Pancreas (tissue), 10 donors: ENCODE data around the gene JUN. TPM values are rescaled to one million over a fixed set of nuclear protein-coding genes. Genes with fewer than 3 reads are reported as not detected.
A peak's percentile ranks its signal among the peaks of the same experiment; 100 is the strongest.

Experiments
- ATAC-seq, 4 donors: fragments of 200-7000 bp; cut with Tn5 transposase; one replicate each; pipeline versions ENCODE4 v1.8.0 to v1.9.1; 2020; ENCODE audit warnings: mild to moderate bottlenecking in 4 of 4, moderate library complexity in 4 of 4
- DNase-seq, 6 donors: peaks; one replicate each; pipeline ENCODE4 v3.0.0-alpha.2; 2020
- FAIRE-seq: peaks from 2 replicates; lab custom pipeline; 2012; peaks lifted over from hg19 to GRCh38; lab: Jason Lieb, UNC
- H3K27ac ChIP-seq, 4 donors: fragments of 200-600 bp; sonication (generic); 1 replicate in 3 of 4; 2 replicates in 1 of 4; pipeline versions ENCODE4 v1.5.0 to v1.8.0; 2020
- H3K27me3 ChIP-seq, 4 donors: fragments of 200-600 bp; one replicate each; pipeline ENCODE4 v1.8.0; 2021
- H3K36me3 ChIP-seq, 3 donors: fragments of 200-600 bp; sonication (generic) in 1 of 3; one replicate each; pipeline versions ENCODE4 v1.5.0 to v1.8.0; 2020 to 2021
- H3K4me1 ChIP-seq, 3 donors: fragments of 200-600 bp; one replicate each; pipeline ENCODE4 v1.8.0; 2021
- H3K4me3 ChIP-seq, 4 donors: fragments of 200-600 bp; sonication (generic) in 2 of 4; one replicate each; pipeline versions ENCODE4 v1.5.0 to v1.8.0; 2020 to 2021
- H3K9me3 ChIP-seq, 4 donors: fragments of 200-600 bp; one replicate each; pipeline ENCODE4 v1.8.0; 2021
- CTCF ChIP-seq, 4 donors: fragments of 200-600 bp; sonication (generic) in 3 of 4; IDR thresholded peaks; one replicate each; pipeline versions ENCODE4 v1.5.0 to v1.8.0; 2021; ENCODE audit warnings: antibody characterized with exemption in 4 of 4
- WGBS, 2 donors: extraction: QIAGEN DNeasy Blood & Tissue Kit; methylation state at CpG; one replicate each; pipeline ENCODE4 v1.1.7; 2013; 5-methylcytosine and 5-hydroxymethylcytosine counted together
- intact Hi-C, 3 donors: fragments of 100-400 bp; cut with DNase I; formaldehyde crosslinking; loops; one replicate each; pipeline versions ENCODE4 v1.11.1 to v1.14.2; 2022
- polyA plus RNA-seq, 2 donors: library from polyadenylated mRNA; stranded (reverse); fragments of 200-250 nt; gene quantifications; one replicate each; pipeline ENCODE4 v1.2.3, GENCODE V29; 2013
- total RNA-seq, 6 donors: library from RNA; stranded (reverse); fragmentation: NEBNext Ultra II Directional in 4 of 6; extraction: Animal tissue kit (Norgen Biotek cat#: 25700) in 4 of 6; gene quantifications; one replicate each; pipeline versions ENCODE4 v1.2.1 to v1.2.4, GENCODE V29; 2021 to 2023
- donor health status: healthy with polysubstance abuse.
- donor health status: DM: no; HTN: no; CAD: no; lungs with moderate emphysema.
- donor health status: DM: no; HTN: no; CAD: no.
- donor health status: control.
- donor health status: control.
- donor health status: Bipolar disorder and iron deficiency.
- donor health status: DM: yes; HTN: yes; CAD: no.
- donor health status: DM: no; HTN: no; CAD: no.
- donor health status: DM: no; HTN: no; CAD: no.
- donor health status: DM: yes; HTN: yes; CAD: no.

Gene JUN
- total and polyA plus RNA-seq, 8 donors: 45.0 to 134 (median 86.2) TPM

- H3K36me3 ChIP-seq: no peaks in the 10 kb centered on the region
- H3K27me3 ChIP-seq: no peaks in the 10 kb centered on the region
- FAIRE-seq (no peak), ATAC-seq (no peak), DNase-seq (no peak)
- no peaks in the 10 kb centered on the region for H3K9me3 ChIP-seq
- intact Hi-C loops: no loop called here
- no peak for TF ChIP-seq CTCF (IDR thresholded peaks at IDR 0.05)
- WGBS, 2 donors: 79 to 81% methylated on average over 3 of the region's 3 CpGs
- no peak overlapping the region for H3K4me3 ChIP-seq
- no peak overlapping the region for H3K27ac ChIP-seq
- H3K4me1 ChIP-seq: no peaks in the 10 kb centered on the region
Observed at GRCh38 chr1:58763214-58763613, 20.6 kb downstream of the JUN start.

- DNase-seq (no peak), FAIRE-seq (no peak), ATAC-seq (no peak)
- no peaks in the 10 kb centered on the region for H3K36me3 ChIP-seq
- H3K27me3 ChIP-seq: no peaks in the 10 kb centered on the region
- no peak overlapping the region for H3K4me3 ChIP-seq
- H3K4me1 ChIP-seq: no peaks in the 10 kb centered on the region
- no peak for TF ChIP-seq CTCF (IDR thresholded peaks at IDR 0.05)
- H3K9me3 ChIP-seq: no peaks in the 10 kb centered on the region
- H3K27ac ChIP-seq: no peak overlapping the region
- intact Hi-C loops: no loop called here
Observed at GRCh38 chr1:58762806-58763205, 21.0 kb downstream of the JUN start.

GRCh38 chr1:58755468-58755872 is 28.4 kb downstream of the JUN start:
- Histone ChIP-seq H3K27me3 (no peaks in the 10 kb centered on the region), H3K4me3 (no peak overlapping the region), H3K27ac (peak overlapping the region in 1 of 4 donors; percentile 13), H3K9me3 (no peaks in the 10 kb centered on the region), H3K4me1 (peaks cover 7 to 20% (median 10%) of the 10 kb centered on the region in 3 donors), H3K36me3 (no peaks in the 10 kb centered on the region)
- no peak for FAIRE-seq
- intact Hi-C loops: loop anchor here in 1 of 3 donors (5.0 kb wide), 1 partner anchor 238 kb away; no protein-coding TSS in a partner anchor
- no peak for TF ChIP-seq CTCF (IDR thresholded peaks at IDR 0.05)
- peak in 3 of 4 donors; percentile 12 to 74 (median 64) for ATAC-seq
- WGBS, 2 donors: 75 to 77% methylated on average over 6 of the region's 6 CpGs
- peak in 3 of 6 donors; percentile 7 to 19 (median 16) for DNase-seq

- no peak for DNase-seq
- H3K27ac ChIP-seq: peak overlapping the region in 1 of 4 donors; percentile 13
- H3K4me3 ChIP-seq: no peak overlapping the region
- H3K9me3 ChIP-seq: no peaks in the 10 kb centered on the region
- no peak for ATAC-seq
- H3K27me3 ChIP-seq: no peaks in the 10 kb centered on the region
- intact Hi-C loops: loop anchor here in 1 of 3 donors (5.0 kb wide), 1 partner anchor 238 kb away; no protein-coding TSS in a partner anchor
- 79 to 81% methylated on average over 7 of the region's 7 CpGs for WGBS, 2 donors
- no peaks in the 10 kb centered on the region for H3K36me3 ChIP-seq
- no peak for FAIRE-seq
- H3K4me1 ChIP-seq: peaks cover 7 to 20% (median 10%) of the 10 kb centered on the region in 3 donors
- no peak for TF ChIP-seq CTCF (IDR thresholded peaks at IDR 0.05)
Observed at GRCh38 chr1:58754683-58755467, 29.0 kb downstream of the JUN start.

- no peak for TF ChIP-seq CTCF (IDR thresholded peaks at IDR 0.05)
- ATAC-seq (no peak), FAIRE-seq (no peak), DNase-seq (no peak)
- intact Hi-C loops: no loop called here
- H3K9me3 ChIP-seq: no peaks in the 10 kb centered on the region
- H3K27ac ChIP-seq: peak overlapping the region in 1 of 4 donors; percentile 4
- H3K36me3 ChIP-seq: no peaks in the 10 kb centered on the region
- WGBS, 2 donors: 72 to 78% methylated on average over 3 of the region's 3 CpGs
- H3K27me3 ChIP-seq: no peaks in the 10 kb centered on the region
- peaks cover 7 to 20% (median 10%) of the 10 kb centered on the region in 3 donors for H3K4me1 ChIP-seq
- no peak overlapping the region for H3K4me3 ChIP-seq
Observed at GRCh38 chr1:58754073-58754613, 29.7 kb downstream of the JUN start.
